ENCODE data around the gene USO1. TPM values are rescaled to one million over a fixed set of nuclear protein-coding genes. Genes with fewer than 3 reads are reported as not detected.

USO1 gene
- polyA plus RNA-seq, 4 donors, result 71.3 to 93.2 (median 81.3) TPM

- DNase-seq (ENCODE audit: low read depth in 4 of 4, low spot score in 2 of 4), result no peak
These were observed 109.9 kb downstream of the USO1 start for GRCh38 chr4:75834095-75834771.

- no peak for DNase-seq (ENCODE audit: low read depth in 4 of 4, low spot score in 2 of 4)
These were observed 110.4 kb downstream of the USO1 start for GRCh38 chr4:75834772-75835154.

GRCh38 chr4:75841641-75842520 lies 117.5 kb downstream of the USO1 start:
- no peak for DNase-seq (ENCODE audit: low read depth in 4 of 4, low spot score in 2 of 4)

- DNase-seq (ENCODE audit: low read depth in 4 of 4, low spot score in 2 of 4), result no peak
These were observed 119.2 kb downstream of the USO1 start for GRCh38 chr4:75843596-75843995.

GRCh38 chr4:75844151-75844662 lies 119.8 kb downstream of the USO1 start:
- DNase-seq (ENCODE audit: low read depth in 4 of 4, low spot score in 2 of 4), result no peak

- no peak for DNase-seq (ENCODE audit: low read depth in 4 of 4, low spot score in 2 of 4)
These were observed 121.6 kb downstream of the USO1 start for GRCh38 chr4:75845992-75846391.

- peak; percentile 27 to 69 (median 52) for DNase-seq (ENCODE audit: low read depth in 4 of 4, low spot score in 2 of 4)
These were observed 123.9 kb downstream of the USO1 start for GRCh38 chr4:75848171-75848760.

- DNase-seq (ENCODE audit: low read depth in 4 of 4, low spot score in 2 of 4), result no peak
These were observed 124.5 kb downstream of the USO1 start for GRCh38 chr4:75848891-75849290.

GRCh38 chr4:75849461-75849860 lies 125.1 kb downstream of the USO1 start:
- no peak for DNase-seq (ENCODE audit: low read depth in 4 of 4, low spot score in 2 of 4)

- no peak for DNase-seq (ENCODE audit: low read depth in 4 of 4, low spot score in 2 of 4)
These were observed 134.3 kb downstream of the USO1 start for GRCh38 chr4:75858721-75859120.

GRCh38 chr4:75860606-75861005 lies 136.2 kb downstream of the USO1 start:
- no peak for DNase-seq (ENCODE audit: low read depth in 4 of 4, low spot score in 2 of 4)

Other genes with a start within 250 kb of the USO1 start
- gene RCHY1, start 210.2 kb upstream of the USO1 start, polyA plus RNA-seq (ENCODE audit: insufficient read length in 4 of 4), result 10 to 100 TPM; 40.9 to 57.0 (median 49.2) TPM
- 10 to 100 TPM; 16.2 to 34.2 (median 22.9) TPM for gene THAP6, start 210.1 kb upstream of the USO1 start, polyA plus RNA-seq (ENCODE audit: insufficient read length in 4 of 4)
- under 1 TPM in 2 of 4 donors, not detected in 2; 0.27 to 0.69 TPM for gene ODAPH, start 168.5 kb upstream of the USO1 start, polyA plus RNA-seq (ENCODE audit: insufficient read length in 4 of 4)
- gene CDKL2, start 94.0 kb upstream of the USO1 start, polyA plus RNA-seq (ENCODE audit: insufficient read length in 4 of 4), result 10 to 100 TPM; 10.6 to 13.9 (median 11.8) TPM
- gene G3BP2, start 51.2 kb upstream of the USO1 start, polyA plus RNA-seq (ENCODE audit: insufficient read length in 4 of 4), result 100 to 1,000 TPM; 135 to 181 (median 153) TPM
- under 1 TPM in 2 of 4 donors, not detected in 2; 0.25 to 0.56 TPM for gene PPEF2, start 177.9 kb downstream of the USO1 start, polyA plus RNA-seq (ENCODE audit: insufficient read length in 4 of 4)
- gene NAAA, start 216.4 kb downstream of the USO1 start, polyA plus RNA-seq (ENCODE audit: insufficient read length in 4 of 4), result 10 to 100 TPM; 13.4 to 16.3 (median 13.9) TPM